Left lobe of liver (tissue), 2 donors: ENCODE data around the gene THADA. TPM values are rescaled to one million over a fixed set of nuclear protein-coding genes. Genes with fewer than 3 reads are reported as not detected.

Experiments used
- ATAC-seq: fragments of 200-7000 bp; cut with Tn5 transposase; one replicate; pipeline ENCODE4 v1.9.1; 2020; ENCODE audit warnings: mild to moderate bottlenecking, moderate library complexity
- DNase-seq: peaks from one replicate; pipeline ENCODE4 v3.0.0-alpha.2; 2020; ENCODE audit warnings: low spot score
- total RNA-seq: library from RNA; stranded (reverse); gene quantifications from one replicate; pipeline ENCODE4 v1.2.1, GENCODE V29; 2021
- donor health status: DM: no; HTN: no; CAD: no; lungs with moderate emphysema.
- donor health status: DM: no; HTN: yes; CAD: no.

Gene THADA
- total RNA-seq, 1 donor from 2014 or later, result 20.0 TPM

DNA sequence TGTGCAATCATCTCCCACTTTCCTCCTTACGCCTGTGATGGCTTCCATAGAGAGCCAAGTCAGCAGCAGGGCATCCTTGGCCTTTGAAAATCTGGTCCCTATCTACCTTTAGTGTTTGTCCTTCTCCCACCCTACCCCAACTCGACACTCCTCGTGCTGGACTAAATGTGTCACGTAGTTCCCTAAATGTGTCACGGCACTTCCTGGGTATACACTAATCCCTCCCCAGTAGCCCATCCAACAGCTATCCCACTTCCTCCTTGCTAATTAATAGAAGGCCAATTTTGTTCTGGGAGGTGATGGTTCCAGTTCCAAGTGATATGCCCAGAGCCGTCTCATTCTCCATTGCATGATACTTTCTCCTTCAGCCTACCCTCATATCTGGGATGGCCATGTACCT is 332.9 kb downstream of the THADA start:
- no peak for ATAC-seq

DNA sequence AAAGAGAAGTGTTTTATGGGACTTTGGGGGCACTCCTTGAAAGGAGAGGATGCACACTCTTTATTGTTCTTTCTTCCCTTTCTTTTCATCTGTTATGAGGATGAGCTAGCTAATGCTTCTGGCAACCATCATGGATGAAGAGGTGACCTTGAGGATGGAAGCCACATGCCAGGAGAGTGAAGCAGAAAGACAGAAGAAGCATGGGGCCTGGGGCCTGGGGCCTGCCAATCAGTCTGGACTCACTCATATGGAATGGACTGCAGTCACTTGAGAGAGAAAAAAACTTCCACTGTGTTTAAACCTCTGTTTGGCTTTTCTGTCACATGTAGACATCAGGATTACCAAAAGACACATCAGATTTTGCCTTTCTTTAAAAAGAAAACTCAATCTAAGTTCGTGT is 333.6 kb downstream of the THADA start:
- ATAC-seq (no peak), DNase-seq (no peak)

More for the DNA sequence above, 332.9 kb downstream of the THADA start:
- DNase-seq, result no peak

DNA sequence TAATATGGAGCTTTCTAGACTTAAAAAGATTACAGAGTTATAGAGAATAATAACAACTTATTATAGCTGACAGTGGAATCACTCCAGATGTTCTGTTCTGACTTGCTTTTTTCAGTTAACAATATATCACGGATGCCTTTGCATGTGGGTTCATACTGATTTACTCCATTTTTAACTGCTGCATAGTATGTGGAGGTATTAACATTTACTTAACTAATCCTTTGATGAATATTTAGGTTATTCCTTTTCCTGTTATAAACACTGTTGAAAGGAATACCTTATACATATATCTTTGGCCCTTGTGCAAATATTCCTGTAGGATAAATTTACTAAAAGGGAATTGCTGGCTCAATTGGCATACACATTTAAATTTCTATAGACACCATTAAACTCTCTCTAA is 336.3 kb downstream of the THADA start:
- DNase-seq (no peak), ATAC-seq (no peak)

DNA sequence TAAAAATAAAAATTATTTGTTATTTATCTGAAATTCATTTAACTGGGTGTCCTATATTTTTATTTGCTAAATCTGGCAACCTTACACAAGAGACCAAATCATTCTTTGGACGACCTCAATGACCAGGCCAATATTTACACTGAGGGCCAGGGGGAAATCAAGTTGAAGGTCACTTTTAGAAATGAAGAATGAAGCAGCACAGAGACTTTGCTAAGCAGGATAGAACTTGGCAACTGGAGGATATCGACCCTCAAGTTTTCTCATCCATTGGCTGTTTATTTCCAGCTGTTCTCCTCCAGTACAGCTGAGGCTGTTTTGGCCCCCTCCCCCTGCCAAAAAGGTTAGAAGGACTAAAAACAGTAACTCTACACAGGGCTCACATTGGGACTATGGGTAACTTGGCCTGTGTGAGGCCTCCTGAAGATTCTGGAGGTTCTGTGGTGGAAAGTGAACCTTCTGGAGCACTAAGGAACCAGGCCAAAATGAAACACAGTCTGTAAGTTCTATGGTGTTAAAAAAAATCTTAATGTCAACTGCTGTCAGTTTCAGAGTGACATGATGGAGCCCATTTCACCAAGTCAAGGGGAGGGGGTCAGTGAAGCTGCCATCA is 337.2 kb downstream of the THADA start:
- DNase-seq, result no peak
- ATAC-seq, result peak; percentile 81

DNA sequence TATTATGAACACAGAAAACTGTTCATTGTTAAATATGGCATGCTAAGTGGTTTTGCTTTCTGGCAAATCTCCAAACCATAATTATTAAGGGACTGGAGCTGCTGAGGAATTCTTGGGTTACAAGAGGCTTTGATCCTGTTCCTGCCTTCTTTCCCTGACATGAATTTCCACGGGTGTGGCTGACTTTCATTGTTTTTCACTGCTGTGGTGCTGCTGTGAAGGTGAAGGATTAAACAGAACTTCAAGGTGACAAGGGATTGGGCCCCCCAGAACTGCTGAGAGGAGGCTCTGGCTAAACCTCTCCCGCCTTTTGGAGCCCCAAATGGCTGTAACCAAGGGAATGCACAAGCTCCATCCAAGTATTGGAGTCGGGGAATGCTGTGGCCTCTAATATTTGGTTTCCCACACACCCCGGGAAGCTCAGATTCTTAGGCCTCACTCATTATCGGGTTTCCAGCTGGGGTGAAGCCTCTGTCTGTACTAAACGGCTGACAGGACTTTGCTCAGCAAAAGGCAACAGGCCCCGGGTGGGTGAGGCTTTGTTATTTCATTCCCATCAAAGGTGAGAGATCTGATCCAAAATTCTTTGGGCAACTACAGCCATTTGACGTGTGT is 340.4 kb downstream of the THADA start:
- ATAC-seq, result peak; percentile 49
- no peak for DNase-seq

DNA sequence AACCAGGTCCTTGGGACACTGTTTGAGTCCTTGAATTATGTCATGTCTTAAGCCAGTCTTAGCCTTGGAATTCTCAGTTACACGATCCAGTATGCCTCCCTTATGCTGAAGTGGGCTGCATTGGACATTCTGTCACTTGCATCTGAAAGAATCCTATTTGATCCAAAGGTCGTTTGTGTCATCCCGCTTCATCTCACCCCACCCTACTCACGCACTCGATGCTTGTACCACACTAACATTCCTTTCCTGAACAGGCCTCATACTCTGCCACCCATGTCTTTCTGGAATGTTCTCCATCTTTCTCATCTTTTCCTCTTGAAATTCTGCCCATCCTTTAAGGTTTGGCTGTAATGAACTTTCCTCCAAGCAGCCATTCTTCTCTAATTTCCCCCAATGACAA is 341.5 kb downstream of the THADA start:
- no peak for ATAC-seq

DNA sequence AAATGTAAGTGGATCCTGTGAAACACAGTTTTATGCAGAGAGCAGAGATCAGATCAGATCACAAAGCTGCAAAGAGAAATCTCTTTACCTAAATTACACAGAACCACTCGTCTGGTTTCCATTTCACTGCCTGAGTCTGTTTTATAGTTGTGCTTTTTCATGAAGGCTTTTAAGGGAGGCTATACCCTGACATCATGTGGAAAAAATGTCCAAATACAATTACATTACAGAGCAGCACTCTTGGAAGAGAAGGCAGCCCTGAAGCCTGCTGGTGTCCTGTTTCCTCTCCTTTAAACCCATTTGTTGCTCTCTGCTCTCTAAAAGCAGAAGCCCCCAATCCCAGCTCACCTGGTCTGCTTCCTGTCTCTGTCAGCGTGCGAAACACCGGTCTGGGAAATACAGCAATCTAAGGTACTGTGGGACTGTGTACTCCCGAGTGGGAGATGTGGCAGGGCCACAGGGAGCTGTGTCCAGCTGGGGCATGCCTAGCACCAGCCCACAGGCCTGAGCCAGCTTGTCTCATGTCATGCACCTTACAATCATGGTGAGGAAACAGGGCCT is 344.6 kb downstream of the THADA start:
- DNase-seq (no peak), ATAC-seq (peak; percentile 17)

More for the DNA sequence above, 341.5 kb downstream of the THADA start:
- DNase-seq, result no peak

DNA sequence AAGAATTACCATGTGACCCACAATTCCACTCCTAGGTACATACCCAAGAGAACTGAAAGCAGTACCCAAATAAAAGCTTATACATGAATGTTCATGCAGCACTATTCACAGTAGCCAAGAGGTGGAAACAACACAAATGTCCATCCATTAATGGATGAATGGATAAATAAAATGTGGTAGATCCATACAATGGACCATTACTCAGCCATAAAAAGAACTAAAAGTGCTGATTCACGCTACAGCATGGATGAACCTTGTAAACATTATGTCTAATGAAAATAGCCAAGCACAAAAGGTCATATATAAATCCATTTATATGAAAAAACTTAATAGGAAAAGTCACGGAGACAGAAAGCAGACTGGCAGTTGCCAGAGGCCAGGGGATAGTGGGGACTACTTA is 345.8 kb downstream of the THADA start:
- ATAC-seq, result no peak
- no peak for DNase-seq

DNA sequence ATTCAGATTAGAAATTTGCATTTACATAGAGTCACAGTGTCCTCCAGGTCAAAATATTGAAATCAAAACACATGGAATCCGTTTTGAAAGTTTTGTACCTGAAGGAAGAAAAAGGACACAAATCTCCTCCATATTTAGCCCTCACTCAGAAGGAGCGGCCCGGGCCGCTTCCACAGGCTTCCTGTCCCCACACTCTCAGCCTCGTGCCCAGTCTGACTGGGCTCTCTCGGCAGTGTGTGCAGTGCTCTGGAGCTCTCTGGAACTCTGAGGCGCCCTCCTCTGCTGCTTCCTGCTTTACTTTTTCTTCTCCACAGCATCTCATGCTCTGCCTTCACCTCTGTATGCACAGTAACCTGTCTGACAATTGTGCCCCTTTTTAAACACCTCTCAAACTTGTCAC is 347.2 kb downstream of the THADA start:
- DNase-seq, result no peak
- no peak for ATAC-seq

DNA sequence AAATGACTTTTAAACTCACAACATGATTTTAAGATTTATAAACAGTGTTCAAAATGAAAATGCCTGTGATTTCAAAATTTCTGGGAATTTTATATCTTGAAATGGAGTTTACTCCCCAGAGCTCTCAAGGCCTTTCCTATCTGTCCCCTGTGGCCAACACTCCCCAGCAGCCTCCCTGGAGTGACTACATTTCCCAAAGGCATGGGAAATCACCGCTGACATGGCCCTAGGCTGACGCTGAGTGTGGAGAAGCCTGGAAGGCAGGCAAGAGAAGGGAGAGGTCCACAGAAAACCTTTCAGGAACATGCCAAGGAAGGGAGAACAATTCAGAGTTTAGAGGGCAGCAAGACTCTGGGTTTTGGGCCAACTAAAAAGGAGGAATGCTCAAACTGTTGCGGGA is 349.2 kb downstream of the THADA start:
- DNase-seq, result no peak
- ATAC-seq, result no peak

DNA sequence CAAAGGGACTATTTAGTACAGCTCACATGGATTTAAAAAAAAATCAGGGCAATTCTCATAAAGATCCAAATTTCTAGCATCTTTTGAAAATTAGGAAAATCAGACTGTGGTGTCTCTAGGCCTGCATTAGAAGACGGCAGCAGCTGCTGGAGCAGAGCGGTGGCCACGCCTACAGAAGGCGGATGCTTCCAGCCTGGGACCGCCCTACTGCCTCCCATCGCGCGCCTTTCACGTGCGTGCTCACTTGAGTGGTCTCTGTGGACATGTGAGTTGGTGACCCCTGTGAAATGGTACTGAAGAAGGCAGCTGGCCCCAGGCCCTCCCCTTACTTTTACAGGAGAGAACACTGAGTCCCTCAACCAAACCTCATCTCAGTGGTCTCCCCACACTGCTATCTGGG is 354.3 kb downstream of the THADA start:
- DNase-seq (no peak), ATAC-seq (no peak)

DNA sequence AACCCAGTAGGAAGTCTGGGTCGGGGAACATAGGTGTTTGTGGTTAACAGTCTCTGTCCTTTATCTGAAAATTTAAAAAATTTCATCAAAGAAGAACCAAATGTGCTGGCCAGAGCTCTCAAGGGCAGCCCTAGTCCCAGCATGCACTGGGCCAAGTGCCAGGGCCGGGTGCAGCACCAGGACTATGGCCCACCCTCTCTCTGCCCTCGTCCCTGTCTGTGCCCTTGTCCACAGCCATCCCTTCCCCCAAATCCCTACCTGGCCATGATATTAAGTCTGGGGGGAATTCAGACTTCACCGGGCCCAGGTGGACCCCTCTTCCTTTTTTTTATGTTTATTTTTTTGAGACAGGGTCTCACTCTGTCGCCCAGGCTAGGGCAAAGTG is 355.1 kb downstream of the THADA start:
- peak; percentile 24 for ATAC-seq
- no peak for DNase-seq

DNA sequence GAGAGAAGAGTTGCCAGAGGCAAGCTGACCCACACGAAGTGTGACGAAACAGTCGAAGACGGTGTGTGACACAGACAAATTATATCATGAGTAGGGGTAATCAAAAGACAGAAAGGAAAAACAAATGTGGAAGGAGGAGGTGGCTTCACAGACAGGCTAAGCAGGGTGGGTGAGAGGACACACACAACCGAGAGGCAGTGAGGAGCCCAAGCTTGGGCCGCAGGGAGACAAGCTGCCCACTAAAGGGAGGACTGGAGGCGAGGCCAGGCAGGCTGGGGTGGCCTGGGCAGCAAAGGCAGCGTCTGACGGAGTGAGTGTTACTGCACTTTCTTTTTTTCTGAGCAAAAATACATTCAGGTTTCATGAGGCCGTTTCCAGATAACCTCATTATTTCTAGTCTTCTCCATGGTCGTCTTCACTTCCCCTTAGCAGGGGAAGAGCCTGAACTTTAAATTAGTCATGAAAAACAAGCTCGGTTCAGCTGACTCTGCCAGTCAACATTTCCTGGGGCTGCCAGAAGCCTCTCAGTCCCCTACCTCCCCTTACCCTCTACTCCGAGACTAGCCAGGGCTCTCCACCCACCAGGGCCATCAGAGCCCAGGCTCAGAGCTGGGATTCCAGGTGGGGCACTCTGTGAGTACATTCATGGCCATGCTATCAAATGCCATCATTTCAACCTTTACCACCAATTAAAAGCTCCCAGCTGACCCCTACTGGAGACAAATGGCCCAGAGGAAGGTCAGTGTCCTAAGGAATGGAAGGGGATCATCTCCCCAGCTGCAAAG is 355.7 kb downstream of the THADA start:
- ATAC-seq, result peak; percentile 66
- no peak for DNase-seq

DNA sequence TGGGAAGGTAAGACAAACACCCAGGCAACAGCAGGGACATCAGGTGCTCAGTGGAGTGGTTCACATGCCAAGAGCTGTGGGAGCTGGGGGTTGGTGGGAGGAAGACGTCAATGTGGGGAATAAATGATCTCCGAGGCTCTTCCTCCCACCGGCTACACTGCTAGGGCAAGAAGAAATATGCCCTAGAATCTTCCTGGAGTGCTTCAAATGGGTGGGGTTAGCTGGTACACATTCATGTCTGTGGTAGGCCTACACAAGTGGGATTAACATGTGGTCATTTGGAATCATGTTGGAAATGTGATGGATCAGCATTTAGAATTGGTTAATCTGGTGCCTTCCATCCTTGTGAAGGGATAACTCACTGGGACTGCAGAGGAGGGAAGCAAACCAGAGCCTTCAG is 357.0 kb downstream of the THADA start:
- no peak for ATAC-seq
- DNase-seq, result no peak

DNA sequence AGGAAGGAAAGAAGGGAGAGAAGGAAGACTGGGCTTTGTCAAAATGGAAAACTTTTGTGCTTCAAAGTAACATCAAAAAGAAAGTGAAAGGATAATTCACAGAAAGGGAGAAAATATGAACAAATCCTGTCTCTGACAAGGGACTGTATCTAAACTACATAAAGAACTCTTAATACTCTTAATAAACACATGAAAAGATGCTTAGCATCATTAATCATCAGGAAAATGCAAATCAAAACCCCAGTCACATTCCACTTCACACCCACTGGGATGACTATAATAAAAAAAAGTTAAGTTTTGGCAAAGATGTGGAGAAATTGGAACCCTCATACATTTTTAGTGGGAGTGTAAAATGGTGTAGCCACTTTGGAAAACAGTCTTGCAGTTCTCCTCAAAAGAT is 357.7 kb downstream of the THADA start:
- no peak for DNase-seq
- ATAC-seq, result no peak

DNA sequence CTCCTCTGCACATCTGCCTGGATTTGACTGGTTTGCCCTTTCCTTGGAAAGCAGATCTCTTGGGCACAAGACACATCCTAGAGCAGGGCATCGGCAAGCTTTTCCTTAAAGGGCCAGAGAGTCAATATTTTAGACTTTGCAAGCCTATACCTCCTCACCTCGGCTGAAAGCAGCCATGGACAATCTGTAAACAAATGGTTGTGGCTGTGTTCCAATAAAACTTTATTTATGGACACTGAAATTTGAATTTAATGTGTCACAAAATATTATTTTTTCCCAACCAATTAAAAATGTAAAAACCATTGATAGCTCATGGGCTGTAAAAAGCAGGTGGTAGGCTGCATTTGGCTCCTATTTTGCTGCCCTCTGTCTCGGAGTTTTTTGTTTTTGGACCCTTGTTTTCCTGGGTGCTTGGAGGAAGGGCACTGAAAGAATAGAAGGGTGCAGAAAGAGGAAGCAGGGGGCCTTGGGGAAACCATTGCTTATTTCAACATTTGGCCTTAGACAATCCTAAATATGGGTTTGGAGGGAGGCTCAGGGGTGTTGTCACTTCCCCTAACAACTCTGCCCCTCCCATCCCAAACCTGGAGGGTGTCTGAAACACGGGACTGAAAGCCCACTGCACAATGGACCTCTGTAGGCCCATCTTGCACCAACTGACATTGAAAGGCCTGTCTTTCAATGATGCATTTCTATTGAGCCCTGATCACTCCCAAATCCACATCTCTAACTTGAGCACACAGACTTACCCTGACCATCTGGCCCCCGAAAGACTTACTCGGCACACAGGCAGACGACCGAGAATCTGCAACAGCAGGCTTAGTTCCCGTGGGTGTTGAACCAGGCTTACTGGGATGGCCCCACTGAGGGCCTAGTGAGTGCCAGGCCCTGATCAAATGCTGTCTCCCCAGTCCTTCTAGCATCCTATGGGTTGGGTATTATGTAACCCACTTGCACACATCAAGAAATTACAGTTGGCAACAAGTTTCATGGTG is 362.3 kb downstream of the THADA start:
- ATAC-seq (no peak), DNase-seq (no peak)

DNA sequence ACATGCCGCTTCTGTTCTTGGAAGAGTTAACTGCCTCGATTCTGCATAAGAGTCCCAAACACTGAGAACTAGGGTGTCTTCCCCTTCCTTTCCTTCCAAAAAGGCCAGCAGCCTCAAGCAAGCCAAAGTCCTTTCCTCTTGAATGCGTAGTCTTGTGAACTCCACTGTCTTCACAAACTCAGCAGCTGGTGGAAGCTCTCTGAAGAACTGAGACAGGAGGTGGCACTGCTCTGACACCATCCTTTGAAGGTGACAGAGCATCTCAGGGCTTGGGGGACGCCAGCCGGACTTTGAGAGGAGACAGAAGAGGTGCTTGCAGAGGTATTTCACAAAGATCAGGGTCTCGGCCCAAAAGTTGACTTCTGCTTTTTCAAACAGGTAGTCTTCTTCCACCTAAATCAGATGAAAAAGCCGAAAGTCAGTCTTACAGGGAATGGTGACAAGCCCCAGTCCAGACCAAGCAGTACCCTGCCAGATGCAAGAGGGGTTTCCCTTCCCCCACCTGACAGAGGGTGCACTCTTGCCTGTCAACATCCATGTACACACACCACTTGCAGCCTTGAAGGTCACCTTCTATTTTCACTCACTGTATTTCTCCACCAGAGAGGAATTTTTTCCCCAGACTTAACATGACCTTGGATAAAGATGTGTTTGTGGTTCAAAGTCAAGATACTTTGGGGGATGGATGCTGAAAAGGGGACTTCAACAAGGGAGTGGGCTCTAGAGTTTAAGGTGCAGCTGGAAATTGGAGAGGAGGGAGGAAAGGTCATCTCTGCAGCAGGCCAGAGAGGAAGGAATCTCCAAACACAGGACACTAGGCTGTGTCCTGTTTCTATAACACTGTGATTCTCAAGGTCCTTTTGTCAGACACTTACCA is 364.6 kb downstream of the THADA start:
- ATAC-seq, result no peak
- peak; percentile 41 for DNase-seq

DNA sequence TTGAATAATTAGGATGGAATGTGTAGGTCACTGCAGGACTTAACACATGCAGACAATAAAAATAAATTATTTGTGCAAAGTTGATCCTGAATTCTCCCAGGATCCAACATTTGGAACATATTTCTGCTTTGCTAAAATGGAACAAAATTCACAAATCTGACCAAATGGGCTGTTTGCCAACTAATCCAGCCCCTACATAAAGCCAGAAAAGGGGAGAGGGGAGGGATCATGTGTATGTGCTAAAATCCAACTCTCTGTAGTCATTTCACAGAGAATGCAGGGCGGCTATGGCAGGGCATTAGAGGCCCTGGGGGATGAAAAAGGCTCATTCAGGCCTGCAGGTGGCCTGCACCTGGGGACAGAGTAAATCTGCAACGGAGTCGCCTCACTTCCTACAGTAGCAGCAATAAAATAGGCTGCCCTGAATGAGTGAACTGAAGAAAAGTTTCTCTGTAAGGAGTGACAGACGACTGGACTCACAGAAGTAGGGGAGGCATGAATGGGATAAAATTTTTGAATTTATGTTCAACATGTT is 365.4 kb downstream of the THADA start:
- DNase-seq, result no peak

More for the DNA sequence above, 365.4 kb downstream of the THADA start:
- no peak for ATAC-seq
